ENCODE data around the gene KCNQ1. TPM values are rescaled to one million over a fixed set of nuclear protein-coding genes. Genes with fewer than 3 reads are reported as not detected.

Gene KCNQ1
- total and polyA plus RNA-seq, 2 donors (not counting 3 experiments of a cell fraction or from before 2014, with no cell fraction given): 0.07 to 0.09 TPM

GRCh38 chr11:2507212-2507901, 62.5 kb downstream of the KCNQ1 start:
- no peaks in the 10 kb centered on the region for H3K36me3 ChIP-seq (ENCODE audit: control insufficient read depth in 2 of 2, extremely low read depth in 1 of 2, insufficient read depth in 2 of 2, low read length in 2 of 2)
- no peak for TF ChIP-seq FOS (IDR thresholded peaks at IDR 0.05; ENCODE audit: borderline replicate concordance, insufficient read depth, low read length)
- TF ChIP-seq MYC (IDR thresholded peaks at IDR 0.05; ENCODE audit: low read depth, low read length): no peak
- no peak for TF ChIP-seq GATA2 (IDR thresholded peaks at IDR 0.05; ENCODE audit: insufficient read depth, insufficient read length, low read depth, low read length)
- no peak for TF ChIP-seq MAX (IDR thresholded peaks at IDR 0.05; ENCODE audit: insufficient read depth, insufficient read length)
- TF ChIP-seq JUN (IDR thresholded peaks at IDR 0.05; ENCODE audit: borderline replicate concordance, insufficient read depth, insufficient read length, low read depth): no peak
- no peak for TF ChIP-seq CTCF (IDR thresholded peaks at IDR 0.05; ENCODE audit: extremely low read depth in 1 of 2, insufficient read depth in 1 of 2, low read depth in 1 of 2, low read length in 2 of 2)
- H3K9me3 ChIP-seq (replicated peaks; ENCODE audit: control insufficient read depth, insufficient read depth, low read length): no peaks in the 10 kb centered on the region
- intact Hi-C loops (cut with micrococcal nuclease) (no loop called here), dilution Hi-C loops (cut with MboI; ENCODE audit: extremely low pct_ligation_motif_present, low sequenced_read_pairs) (no loop called here)
- CTCF ChIA-PET: no interaction called here
- FAIRE-seq (no peak), DNase-seq (ENCODE audit: low read depth, low spot score) (no peak)
- no TSS peak for BruUV-seq (replicated peaks)
- H3K9me1 ChIP-seq (replicated peaks; ENCODE audit: control insufficient read depth, extremely low read depth, insufficient read depth, low read length): no peaks in the 10 kb centered on the region
- no peaks in the 10 kb centered on the region for H3K4me1 ChIP-seq (ENCODE audit: control insufficient read depth, extremely low read depth, insufficient read depth, low read length)
- no peak overlapping the region for H2AFZ ChIP-seq (ENCODE audit: low read depth, low read length)
- H3K27ac ChIP-seq (ENCODE audit: insufficient read depth, low read depth, low read length): no peak overlapping the region
- no peaks in the 10 kb centered on the region for H3K79me2 ChIP-seq (ENCODE audit: control insufficient read depth, insufficient read depth, low read length)
- POLR2A ChIA-PET: no interaction called here
- no peaks in the 10 kb centered on the region for H4K20me1 ChIP-seq (replicated peaks; ENCODE audit: control insufficient read depth, extremely low read depth, insufficient read depth, low read length)
- no peak overlapping the region for H3K9ac ChIP-seq (replicated peaks; ENCODE audit: extremely low read depth, insufficient read depth, low read length)
- H3K4me2 ChIP-seq (ENCODE audit: insufficient read depth, low read length): no peak overlapping the region
- H3K27me3 ChIP-seq (ENCODE audit: control insufficient read depth in 2 of 2, insufficient read depth in 2 of 2, low read length in 2 of 2): peaks cover 0 to 2% of the 10 kb centered on the region in 2 experiments
- no peak overlapping the region for H3K4me3 ChIP-seq (replicated peaks in 1 of 3; ENCODE audit: insufficient read depth in 1 of 3, low read depth in 1 of 3, low read length in 3 of 3)
